G401 (cell line): Measurements from ENCODE around the gene ZNF462. TPM values are rescaled to one million over a fixed set of nuclear protein-coding genes. Genes with fewer than 3 reads are reported as not detected.
A peak's percentile ranks its signal among the peaks of the same experiment; 100 is the strongest.

ENCODE experiments used
- DNase-seq: peaks from one replicate; pipeline ENCODE4 v3.0.0-alpha.2; 2015; ENCODE audit warnings: low spot score
- in situ Hi-C: cut with HindIII; loops from 2 replicates; pipeline ENCODE4 v1.10.0; 2016; ENCODE audit warnings: low sequenced_read_pairs, mixed read lengths
- total RNA-seq: library from RNA; depleted of rRNA; stranded (reverse); fragments of >200 nt; shearing (Covaris generic); gene quantifications from 2 replicates; pipeline ENCODE4 v1.2.3, GENCODE V29; 2014

Gene ZNF462
- total RNA-seq, 1 experiment from 2014 or later = 0.20 TPM

DNA sequence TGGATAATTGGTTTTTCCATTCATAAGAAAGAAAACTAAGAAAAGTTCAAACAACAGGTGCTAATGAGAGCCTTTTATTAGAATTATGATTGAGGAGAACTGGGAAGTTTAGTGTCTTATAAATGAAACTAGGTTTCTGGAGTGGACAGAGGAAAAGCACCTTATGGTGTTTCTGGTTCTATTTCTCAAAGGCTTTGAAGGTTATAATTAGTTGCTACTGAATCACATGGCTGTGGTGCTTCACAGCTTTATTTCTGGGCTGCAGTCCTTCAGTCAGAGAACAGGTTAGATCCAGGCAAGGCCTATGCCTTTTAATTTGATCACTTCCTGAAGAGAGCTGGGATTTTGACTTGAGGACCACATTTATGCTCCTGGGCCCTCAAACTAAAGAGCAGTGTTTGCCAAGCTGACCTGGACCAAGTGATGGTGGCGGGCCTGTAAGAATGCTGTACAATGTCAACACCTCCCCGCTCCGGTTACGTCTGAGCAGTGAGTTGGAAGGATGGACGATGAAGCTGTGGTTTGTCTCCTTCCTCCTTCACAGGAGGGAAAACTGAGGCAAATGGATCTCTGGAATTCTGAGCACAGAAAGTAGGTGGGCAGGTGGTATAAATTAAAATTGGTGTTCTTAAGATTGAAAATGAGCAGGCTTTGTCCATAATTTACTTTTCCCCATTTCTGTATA lies 56.0 kb downstream of the ZNF462 start:
- in situ Hi-C loops = no loop called here
- DNase-seq = peak; percentile 36

- peak; percentile 27 for DNase-seq
- in situ Hi-C loops = no loop called here
These were observed 57.1 kb downstream of the ZNF462 start for GRCh38 chr9:106920091-106920490.

- in situ Hi-C loops = no loop called here
- no peak for DNase-seq
These were observed 57.8 kb downstream of the ZNF462 start for GRCh38 chr9:106920701-106921283.

GRCh38 chr9:106921341-106921899 lies 58.5 kb downstream of the ZNF462 start:
- in situ Hi-C loops = no loop called here
- DNase-seq = peak; percentile 51

GRCh38 chr9:106922026-106922425 lies 59.1 kb downstream of the ZNF462 start:
- no peak for DNase-seq
- in situ Hi-C loops = no loop called here

DNA sequence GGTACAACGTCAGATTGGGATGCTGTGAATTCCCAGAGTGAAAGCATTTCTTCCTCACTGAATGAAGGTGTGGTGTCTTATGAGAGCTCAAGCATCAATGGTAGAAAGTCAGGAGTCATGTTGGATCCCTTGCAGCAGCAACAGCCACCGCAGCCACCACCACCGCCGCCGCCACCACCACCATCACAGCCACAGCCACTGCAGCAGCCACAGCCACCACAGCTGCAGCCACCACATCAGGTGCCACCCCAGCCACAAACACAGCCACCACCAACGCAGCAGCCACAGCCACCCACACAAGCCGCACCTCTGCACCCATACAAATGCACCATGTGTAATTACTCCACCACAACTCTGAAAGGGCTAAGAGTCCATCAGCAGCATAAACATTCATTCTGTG lies 62.4 kb downstream of the ZNF462 start:
- DNase-seq = no peak
- in situ Hi-C loops = no loop called here

DNA sequence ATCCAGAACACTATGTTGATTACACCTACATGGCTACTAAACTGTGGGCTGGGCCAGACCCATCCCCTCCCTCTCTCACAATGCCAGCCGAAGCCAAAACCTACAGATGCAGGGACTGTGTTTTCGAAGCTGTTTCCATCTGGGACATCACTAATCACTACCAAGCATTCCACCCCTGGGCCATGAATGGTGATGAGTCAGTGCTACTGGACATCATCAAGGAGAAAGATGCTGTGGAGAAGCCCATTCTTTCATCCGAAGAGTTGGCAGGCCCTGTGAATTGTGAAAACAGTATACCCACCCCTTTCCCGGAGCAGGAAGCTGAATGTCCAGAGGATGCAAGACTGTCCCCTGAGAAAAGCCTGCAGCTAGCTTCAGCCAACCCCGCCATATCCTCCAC lies 65.0 kb downstream of the ZNF462 start:
- no peak for DNase-seq
- in situ Hi-C loops = no loop called here

DNA sequence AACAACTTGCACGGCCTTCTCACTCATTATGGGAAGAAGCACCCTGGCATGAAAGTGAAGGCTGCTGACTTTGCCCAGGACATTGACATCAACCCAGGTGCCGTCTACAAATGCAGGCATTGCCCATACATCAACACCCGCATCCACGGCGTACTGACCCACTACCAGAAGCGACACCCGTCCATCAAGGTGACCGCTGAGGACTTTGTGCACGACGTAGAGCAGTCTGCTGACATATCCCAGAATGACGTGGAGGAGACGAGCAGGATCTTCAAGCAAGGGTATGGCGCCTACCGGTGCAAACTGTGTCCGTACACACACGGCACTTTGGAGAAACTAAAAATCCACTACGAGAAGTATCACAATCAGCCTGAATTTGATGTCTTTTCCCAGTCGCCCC lies 65.4 kb downstream of the ZNF462 start:
- no peak for DNase-seq
- in situ Hi-C loops = no loop called here

DNA sequence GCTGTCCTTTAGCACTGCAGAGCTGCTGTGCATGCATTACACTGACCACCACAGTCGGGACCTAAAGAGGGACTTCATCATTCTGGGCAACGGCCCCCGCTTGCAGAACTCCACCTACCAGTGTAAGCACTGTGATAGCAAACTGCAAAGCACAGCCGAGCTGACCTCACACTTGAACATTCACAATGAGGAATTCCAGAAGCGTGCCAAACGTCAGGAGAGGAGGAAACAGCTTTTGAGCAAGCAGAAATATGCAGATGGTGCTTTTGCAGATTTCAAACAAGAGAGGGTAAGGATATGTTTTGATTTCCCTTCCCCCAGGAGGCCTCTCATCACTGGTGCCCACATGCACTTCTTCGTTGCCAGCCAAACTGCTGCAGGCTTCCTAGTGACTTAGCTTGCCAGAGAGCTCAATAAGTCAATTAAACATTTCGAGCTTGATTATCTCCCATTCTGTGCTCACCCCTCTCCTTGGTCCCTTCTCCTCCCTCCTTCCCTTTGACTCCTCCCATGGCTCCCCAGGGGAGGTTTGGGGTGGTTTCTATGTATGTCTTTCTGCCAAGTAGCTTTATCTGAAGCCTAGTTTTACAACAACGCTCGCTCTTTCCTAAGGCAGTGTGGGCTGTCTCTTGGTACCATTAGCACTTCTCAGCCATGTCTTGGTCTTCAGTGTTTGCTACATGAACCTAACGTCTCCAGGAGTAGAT lies 66.7 kb downstream of the ZNF462 start:
- in situ Hi-C loops = no loop called here
- peak; percentile 52 for DNase-seq

DNA sequence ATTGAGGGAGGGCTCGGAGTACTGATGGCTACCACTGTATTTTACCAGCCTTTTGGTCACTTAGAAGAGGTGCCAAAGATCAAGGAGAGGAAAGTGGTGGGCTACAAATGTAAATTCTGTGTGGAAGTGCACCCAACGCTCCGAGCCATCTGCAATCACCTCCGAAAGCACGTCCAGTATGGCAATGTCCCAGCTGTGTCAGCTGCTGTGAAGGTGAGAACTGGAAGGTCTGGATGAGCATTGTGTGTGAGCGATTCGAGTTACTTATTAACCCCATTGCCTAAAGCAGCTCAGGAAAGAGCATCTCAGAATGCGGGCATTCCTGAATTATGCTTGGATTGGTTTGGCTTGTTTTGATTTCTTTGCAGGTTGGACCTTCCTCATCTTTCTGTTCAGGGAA lies 67.5 kb downstream of the ZNF462 start:
- DNase-seq = no peak
- in situ Hi-C loops = no loop called here

- in situ Hi-C loops = no loop called here
- no peak for DNase-seq
These were observed 68.5 kb downstream of the ZNF462 start for GRCh38 chr9:106931466-106931865.

GRCh38 chr9:106932178-106932577 lies 69.2 kb downstream of the ZNF462 start:
- in situ Hi-C loops = no loop called here
- DNase-seq = no peak

GRCh38 chr9:106932675-106933074 lies 69.7 kb downstream of the ZNF462 start:
- no peak for DNase-seq
- in situ Hi-C loops = no loop called here

- in situ Hi-C loops = no loop called here
These were observed 70.5 kb downstream of the ZNF462 start for GRCh38 chr9:106933470-106933869.

DNA sequence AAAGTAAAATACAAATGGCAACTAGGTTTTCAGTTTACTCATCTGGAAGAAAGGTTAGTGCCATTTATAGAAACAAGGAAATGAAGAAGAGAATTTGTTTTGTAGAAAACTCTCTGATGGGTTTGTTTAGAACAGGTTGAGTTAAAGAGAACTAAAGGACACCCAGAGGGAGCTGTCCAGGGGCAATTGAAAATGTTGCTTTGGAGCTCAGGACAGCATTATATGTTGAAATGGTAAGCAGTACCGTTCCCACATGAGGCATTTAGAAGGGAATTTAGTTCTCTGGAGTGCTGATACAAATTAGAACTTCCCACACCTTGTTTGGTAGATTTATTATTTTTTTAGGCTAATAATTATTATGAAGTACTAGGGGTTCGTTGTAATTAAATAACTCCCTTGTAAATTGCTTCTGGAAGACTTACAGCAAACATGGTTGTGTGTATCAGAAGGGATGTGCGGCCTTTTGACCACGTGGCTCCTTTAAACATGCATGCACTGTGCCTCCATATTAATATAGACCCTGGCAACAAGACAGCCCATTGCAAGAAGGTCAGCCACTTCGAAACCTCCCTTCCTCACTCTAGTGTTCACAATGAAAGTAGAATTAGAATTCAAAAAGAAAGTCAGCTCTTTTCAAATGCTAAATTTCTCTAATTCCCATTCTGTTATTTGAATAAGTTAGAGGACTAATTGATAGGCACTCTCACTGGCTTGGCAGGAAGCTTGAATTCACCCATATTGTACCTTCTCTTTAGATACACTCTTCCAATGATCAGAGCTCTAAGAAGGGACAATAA lies 71.7 kb downstream of the ZNF462 start:
- in situ Hi-C loops = no loop called here
- DNase-seq = no peak

More at GRCh38 chr9:106933470-106933869, 70.5 kb downstream of the ZNF462 start:
- no peak for DNase-seq

DNA sequence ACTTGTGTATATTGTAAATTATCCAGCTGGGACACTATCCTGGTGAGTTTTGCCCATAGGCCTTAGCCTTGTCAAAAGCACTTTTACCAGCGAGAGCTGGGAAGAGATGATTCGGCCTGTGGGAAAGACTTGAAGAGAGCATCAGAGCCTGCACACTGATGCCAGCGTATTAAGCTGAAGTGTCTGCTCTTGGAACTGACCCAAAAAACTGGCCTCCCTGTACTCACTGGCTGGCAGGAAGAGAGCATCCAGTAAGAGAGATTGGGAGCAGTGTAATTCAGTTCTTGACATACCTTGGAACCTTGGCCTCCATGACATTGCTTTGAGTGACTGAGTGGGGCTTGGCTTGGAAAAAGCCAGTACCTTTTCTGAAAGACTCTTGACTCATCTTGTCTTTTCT lies 73.7 kb downstream of the ZNF462 start:
- peak; percentile 61 for DNase-seq
- in situ Hi-C loops = no loop called here

GRCh38 chr9:106941916-106942315 lies 79.0 kb downstream of the ZNF462 start:
- peak; percentile 8 for DNase-seq
- in situ Hi-C loops = no loop called here

GRCh38 chr9:106945727-106946660 lies 83.0 kb downstream of the ZNF462 start:
- in situ Hi-C loops = no loop called here
- DNase-seq = no peak
